Activated naive CD4-positive, alpha-beta T cell treated with anti-CD3 and anti-CD28 coated beads, Interleukin-2, amount 50 U/mL, for 72 hours (primary cell): ENCODE results near the gene UBALD2. TPM values are rescaled to one million over a fixed set of nuclear protein-coding genes. Genes with fewer than 3 reads are reported as not detected.
A peak's percentile ranks its signal among the peaks of the same experiment; 100 is the strongest.
"Not testable (repeated sequence)": the region's sequence is repeated elsewhere in the genome, so short reads cannot be mapped to it uniquely, and the experiment has no call there.

Experiments
- ATAC-seq, 2 donors: fragments of 150-1000 bp; cut with Tn5 transposase; 2 replicates each; pipeline ENCODE4 v1.10.0; 2021; ENCODE audit warnings: mild to moderate bottlenecking in 2 of 2, moderate library complexity in 2 of 2
- DNase-seq, 2 donors: peaks; one replicate each; pipeline ENCODE4 v3.0.0; 2021 to 2022; ENCODE audit warnings: low spot score in 2 of 2
- H3K27ac Mint-ChIP-seq, 2 donors: one replicate each; pipeline ENCODE4 v1.8.0; 2022; ENCODE audit warnings: mild to moderate bottlenecking in 2 of 2, mixed read lengths in 2 of 2
- H3K36me3 Mint-ChIP-seq, 2 donors: one replicate each; pipeline ENCODE4 v1.8.0; 2022; ENCODE audit warnings: mixed read lengths in 2 of 2
- H3K9me3 Mint-ChIP-seq, 2 donors: one replicate each; pipeline ENCODE4 v1.8.0; 2022; ENCODE audit warnings: mixed read lengths in 2 of 2
- total RNA-seq, 2 donors: library from RNA; stranded (reverse); gene quantifications; one replicate each; pipeline ENCODE4 v1.2.3, GENCODE V29; 2022

The UBALD2 gene
- 100 to 1,000 TPM; 262 to 294 TPM for total RNA-seq

DNA sequence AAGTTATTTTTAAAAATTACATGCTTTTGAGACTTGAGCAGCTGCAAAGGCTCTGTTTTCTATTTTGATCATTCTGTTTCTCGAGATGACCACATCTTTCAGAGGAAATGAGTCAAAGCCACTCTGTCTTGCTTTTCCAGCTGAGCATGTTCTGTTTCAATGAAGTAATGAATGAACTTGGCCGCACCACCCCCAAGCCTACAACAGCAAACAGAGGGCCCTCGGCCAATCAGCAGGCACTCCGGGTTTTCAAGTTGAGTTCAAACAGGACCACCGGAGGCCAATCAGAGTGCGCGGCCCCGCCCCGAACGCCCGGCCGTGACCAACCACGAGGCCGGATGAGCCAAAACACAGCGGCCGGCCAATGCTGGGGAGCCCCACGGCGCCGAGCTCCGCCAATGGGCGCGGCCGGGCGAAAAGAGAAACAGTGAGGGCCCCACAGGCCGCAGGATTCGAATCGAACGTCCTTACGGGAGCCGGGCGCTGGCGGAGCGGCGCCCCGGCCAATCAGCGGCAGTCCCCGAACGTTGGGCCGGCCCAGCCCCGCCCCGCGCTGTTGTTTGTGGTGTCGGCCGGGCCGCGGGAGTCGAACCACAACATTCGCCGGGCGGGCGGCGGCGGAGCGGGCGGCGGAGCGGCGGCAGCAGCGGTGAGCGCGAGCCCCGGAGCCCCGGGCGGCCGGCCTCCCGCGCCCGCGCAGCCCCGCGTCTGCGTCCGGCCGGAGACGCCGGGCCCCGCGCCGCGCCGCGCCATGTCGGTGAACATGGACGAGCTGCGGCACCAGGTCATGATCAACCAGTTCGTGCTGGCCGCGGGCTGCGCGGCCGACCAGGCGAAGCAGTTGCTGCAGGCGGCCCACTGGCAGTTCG is at the start of gene UBALD2:
Gene UBALD2 (plus strand): TSS at position 594 of the 869 bp plus-strand sequence. CDS start 158 bp downstream, at position 752.
- Mint-ChIP-seq H3K9me3 (no peaks in the 10 kb centered on the region), H3K27ac (peak within 1 kb of the TSS; percentile 98 to 100), H3K36me3 (peaks cover 20 to 50% of the 10 kb centered on the region in 2 donors)
- ATAC-seq (peak; percentile 84), DNase-seq (peak; percentile 99 to 100)

DNA sequence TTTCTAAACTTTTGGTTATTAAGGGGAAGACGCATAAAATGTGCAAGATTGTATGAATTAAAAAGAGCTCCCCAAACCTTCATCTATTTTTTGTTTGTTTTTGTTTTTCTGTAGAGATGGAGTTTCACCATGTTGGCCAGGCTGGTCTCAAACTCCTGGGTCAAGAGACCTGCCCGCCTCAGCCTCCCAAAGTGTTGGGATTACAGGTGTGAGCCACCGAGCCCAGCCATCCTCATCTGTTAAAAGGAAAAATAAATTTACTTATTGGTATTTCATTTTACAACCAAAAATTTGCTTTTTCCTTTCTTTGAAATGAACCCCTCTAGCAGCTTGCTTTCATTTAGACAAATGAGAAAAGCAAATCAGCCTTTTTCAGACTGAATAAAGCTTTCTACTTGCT is 48.1 kb upstream of the UBALD2 start:
- Mint-ChIP-seq H3K9me3 (no peaks in the 10 kb centered on the region), H3K36me3 (peaks cover 5 to 11% of the 10 kb centered on the region in 2 donors), H3K27ac (no peak overlapping the region)
- DNase-seq (no peak), ATAC-seq (no peak)

DNA sequence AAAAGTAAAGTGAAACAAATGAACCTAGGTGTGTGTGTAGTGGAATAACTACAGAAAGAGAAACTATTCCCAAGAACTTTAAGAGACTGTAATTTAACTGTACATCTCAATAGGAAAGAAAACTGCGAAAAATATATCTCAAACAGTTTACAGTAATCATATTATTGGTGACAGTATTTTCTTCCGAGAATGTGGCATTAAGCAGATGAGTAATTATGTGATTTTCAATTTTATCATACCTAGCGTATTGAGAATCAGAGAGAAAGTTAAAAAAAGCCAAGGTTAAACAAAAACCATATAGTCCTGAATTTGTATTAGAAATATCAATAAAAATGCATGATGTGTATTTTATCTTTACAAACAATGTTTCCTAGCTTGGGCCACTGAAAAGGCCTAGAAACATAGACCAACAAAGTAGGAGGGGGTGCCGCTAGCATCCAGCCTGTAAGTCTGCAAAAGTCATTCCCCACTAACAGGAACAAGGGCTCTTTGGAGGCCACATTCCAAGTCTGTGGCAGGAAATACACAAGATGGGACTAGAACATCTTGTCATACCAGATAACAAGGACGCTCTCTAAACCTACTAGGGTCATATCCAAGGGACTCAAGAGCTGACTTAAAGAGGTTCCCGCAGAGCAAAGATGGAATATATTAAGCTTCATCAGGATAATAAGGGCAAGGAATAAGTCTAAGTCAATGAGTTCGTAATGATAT is 45.3 kb upstream of the UBALD2 start:
- Mint-ChIP-seq H3K9me3 (no peaks in the 10 kb centered on the region), H3K27ac (peak overlapping the region; percentile 50 to 59), H3K36me3 (peaks cover 5 to 7% of the 10 kb centered on the region in 2 donors)
- no peak for DNase-seq
- peak in 1 of 2 donors; percentile 57 for ATAC-seq

DNA sequence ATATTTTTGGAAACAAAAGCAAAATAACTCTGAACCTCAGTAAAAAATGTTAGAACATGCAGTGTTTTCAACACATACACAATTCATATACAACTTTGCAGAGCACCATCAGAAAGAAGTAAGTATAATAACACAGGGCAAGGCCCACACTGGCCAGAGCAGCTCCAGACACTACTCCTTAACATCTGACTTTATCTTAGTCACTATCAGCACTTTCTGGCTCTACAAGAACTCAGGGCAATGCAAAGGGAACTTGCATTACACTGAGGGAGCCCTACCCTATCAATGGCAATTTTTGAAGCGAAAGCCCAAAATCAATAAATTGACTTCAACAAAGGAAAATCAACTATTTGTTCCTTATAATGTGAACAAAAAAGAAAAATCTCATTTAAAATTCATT is 41.3 kb upstream of the UBALD2 start:
- ATAC-seq = no peak
- H3K27ac Mint-ChIP-seq = no peak overlapping the region
- DNase-seq = no peak
- peaks cover 0 to 8% of the 10 kb centered on the region in 2 donors for H3K36me3 Mint-ChIP-seq
- H3K9me3 Mint-ChIP-seq = peaks cover 0 to 4% of the 10 kb centered on the region in 2 donors

DNA sequence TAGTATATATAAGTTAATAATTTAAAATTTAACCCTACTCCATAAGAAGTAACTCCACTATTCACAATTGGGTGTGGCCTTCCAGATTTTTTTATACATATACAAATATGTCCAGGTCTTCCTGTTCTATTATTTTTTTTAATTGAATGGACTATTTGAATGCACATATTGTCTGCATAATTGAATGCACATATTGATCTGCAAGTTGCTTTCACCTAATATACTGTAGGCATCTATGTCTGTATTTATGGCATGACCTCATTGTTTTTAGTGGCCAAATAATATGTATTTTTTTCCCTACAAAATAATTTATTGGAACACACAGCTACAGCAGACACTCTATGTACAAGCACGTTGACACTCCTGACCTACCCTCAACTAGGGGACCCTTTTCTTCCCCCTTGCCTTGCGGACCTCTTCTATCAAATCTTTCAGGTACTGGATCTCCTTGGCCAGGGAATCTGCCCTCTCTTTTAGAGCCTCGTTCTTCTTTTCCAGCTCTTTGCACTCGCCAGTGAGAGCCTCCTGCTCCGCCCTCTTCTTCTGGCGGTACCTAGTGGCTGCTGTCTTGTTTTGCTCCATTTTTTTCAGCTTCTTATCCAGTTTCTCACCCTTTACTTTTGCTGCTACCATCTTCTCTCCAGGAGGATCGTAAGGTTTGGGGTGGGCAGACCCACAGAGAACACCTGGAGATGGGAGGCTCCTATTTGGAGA is 39.6 kb upstream of the UBALD2 start:
- DNase-seq, ATAC-seq, H3K27ac Mint-ChIP-seq, H3K9me3 Mint-ChIP-seq: not testable (repeated sequence)
- H3K36me3 Mint-ChIP-seq = peaks cover 0 to 19% of the 10 kb centered on the region in 2 donors

DNA sequence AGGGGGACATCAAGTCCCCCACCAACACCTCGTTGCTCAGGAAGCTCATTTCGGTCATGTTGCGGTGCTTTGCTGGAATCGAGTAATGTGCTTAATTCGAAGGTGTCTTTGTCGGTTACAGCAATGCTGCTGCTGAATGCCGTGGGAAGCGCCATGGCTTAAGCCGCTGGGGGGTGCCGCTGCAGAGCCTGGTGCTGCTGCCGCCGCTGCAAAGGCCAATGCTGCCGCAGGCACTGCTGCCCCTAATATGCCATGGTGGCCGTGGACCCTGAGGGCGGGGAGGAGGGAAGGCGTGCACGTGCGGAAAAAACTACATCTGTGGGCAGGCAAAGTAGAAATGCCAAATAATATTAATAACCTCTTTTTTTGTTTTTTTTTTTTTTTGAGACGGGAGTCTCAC is 38.4 kb upstream of the UBALD2 start:
- peaks cover 0 to 19% of the 10 kb centered on the region in 2 donors for H3K36me3 Mint-ChIP-seq
- H3K9me3 Mint-ChIP-seq, DNase-seq, ATAC-seq, H3K27ac Mint-ChIP-seq: not testable (repeated sequence)

DNA sequence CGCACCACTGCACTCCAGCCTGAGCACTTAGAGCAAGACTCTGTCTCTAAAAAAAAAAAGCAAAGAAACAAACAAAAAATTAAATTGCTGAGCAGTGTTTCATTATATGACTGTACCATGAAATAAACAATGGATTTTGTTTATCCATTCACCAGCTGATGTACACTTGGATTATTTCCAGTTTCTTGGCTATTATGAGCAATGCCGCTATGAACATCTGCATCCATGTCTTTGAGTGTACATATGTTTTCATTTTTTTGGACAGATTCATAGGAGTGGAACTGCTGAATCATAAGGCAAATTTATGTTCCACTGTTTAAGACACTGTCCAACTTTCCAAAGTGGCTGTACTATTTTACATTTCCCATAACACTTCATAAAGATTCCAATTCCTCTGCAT is 32.8 kb upstream of the UBALD2 start:
- H3K27ac Mint-ChIP-seq = no peak overlapping the region
- H3K9me3 Mint-ChIP-seq = peaks cover 4% of the 10 kb centered on the region in 2 donors
- ATAC-seq (no peak), DNase-seq (no peak)
- H3K36me3 Mint-ChIP-seq = peaks cover 0 to 33% of the 10 kb centered on the region in 2 donors

DNA sequence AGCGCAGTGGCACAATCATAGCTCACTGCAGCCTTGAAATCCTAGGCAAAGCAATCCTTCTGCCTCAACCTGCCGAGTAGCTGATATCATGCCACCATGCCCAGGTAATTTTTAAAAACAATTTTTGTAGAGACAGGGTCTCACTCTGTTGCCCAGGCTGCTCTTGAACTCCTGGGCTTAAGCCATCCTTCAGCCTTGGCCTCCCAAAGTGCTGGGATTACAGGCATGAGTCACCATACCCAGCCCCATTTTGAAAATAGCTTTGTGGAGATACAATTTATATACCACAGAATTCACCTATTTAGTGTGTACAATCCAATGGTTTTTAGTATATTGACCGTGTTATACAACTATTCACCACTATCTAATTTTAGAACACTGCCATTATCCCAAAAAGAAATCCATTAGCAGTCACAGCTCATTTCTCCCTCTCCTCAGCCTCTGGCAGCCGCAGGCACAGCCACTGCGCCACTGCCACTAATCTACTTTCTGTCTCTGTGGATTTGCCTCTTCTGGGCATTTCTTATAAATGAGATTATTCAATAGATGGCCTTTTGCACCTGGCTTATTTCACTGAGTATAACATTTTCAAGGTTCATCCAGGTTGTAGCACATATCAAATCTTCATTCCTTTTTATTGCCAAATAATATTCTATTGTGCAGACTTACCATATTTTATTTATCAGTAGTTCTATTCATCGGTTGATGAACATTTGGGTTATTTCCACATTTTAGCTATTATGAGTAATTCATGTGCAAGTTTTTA is 31.4 kb upstream of the UBALD2 start:
- Mint-ChIP-seq H3K36me3 (peaks cover 0 to 39% of the 10 kb centered on the region in 2 donors), H3K9me3 (peaks cover 0 to 4% of the 10 kb centered on the region in 2 donors), H3K27ac (no peak overlapping the region)
- ATAC-seq (no peak), DNase-seq (no peak)

DNA sequence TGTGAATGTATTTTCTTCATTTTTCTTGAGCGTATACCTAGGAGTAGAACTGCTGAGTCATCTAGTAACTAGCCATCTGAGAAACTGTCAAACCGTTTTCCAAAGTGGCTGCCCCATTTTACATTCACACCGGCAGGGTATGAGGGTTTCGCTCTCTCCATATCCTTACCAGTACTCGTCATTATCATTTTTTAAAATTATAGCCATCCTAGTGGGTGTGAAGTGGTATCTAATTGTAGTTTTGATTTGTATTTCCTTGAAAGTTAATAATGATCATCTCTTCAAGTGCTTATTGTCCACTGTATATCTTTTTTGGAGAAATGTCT is 30.8 kb upstream of the UBALD2 start:
- H3K27ac Mint-ChIP-seq = no peak overlapping the region
- DNase-seq (no peak), ATAC-seq (no peak)
- peaks cover 0 to 4% of the 10 kb centered on the region in 2 donors for H3K9me3 Mint-ChIP-seq
- peaks cover 0 to 37% of the 10 kb centered on the region in 2 donors for H3K36me3 Mint-ChIP-seq

DNA sequence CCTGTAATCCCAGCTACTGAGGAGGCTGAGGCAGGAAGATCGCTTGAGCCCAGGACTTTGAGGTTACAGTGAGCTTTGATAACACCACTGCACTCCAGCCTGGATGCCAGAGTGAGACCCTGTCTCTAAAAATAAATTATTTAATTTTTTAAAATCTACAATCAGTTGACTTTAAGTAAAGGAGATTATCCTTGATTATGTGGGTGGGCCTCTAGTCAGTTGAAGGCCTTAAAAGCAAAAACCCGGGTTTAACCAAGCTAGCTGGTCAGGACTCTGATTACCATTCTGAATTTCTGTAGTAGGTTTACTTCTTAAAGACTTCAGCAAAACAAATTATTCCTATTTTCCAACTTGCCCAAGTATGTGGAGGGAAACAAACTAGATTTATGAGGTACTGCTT is 29.3 kb upstream of the UBALD2 start:
- ATAC-seq = no peak

DNA sequence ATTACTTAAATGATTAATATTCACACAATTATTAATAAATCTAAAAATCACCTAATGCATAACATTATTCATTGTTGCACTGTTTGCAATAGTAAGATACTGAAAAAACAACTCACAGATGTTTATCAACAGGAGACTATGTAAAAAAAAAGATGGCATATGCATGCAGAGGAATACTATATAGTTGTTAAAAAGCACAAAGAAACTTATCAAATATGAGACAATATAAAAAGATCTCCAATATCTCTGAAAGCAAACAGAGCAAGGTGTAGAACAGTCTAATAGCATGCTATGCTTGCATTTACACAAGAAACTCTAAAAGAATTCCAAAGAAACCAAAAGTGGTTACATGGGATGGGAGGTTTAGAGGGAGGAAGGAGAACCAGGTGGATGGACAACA is 28.5 kb upstream of the UBALD2 start:
- Mint-ChIP-seq H3K9me3 (peaks cover 0 to 4% of the 10 kb centered on the region in 2 donors), H3K36me3 (peaks cover 6 to 39% of the 10 kb centered on the region in 2 donors), H3K27ac (no peak overlapping the region)
- ATAC-seq = no peak
- no peak for DNase-seq

More for the DNA sequence above, 29.3 kb upstream of the UBALD2 start:
- DNase-seq = no peak
- Mint-ChIP-seq H3K27ac (no peak overlapping the region), H3K36me3 (peaks cover 2 to 32% of the 10 kb centered on the region in 2 donors), H3K9me3 (peaks cover 0 to 4% of the 10 kb centered on the region in 2 donors)

DNA sequence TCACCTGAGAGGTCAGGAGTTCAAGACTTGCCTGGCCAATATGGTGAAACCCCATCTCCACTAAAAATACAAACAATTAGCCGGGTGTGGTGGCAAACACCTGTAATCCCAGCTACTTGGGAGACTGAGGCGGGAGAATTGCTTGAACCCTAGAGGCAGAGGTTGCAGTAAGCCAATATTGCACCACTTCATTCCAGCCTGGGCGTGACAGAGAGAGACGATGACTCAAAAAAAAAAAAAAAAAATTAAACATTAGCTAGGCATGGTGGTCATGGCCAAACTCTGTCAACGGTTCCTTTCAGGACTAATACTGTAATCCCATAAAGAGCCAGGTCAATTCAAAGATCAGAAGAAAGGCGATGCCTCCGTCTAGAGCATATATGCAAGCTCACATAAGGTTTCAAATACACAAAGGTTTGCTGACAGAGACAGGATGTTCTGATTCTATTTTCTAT is 27.3 kb upstream of the UBALD2 start:
- no peak for ATAC-seq
- Mint-ChIP-seq H3K9me3 (peaks cover 0 to 4% of the 10 kb centered on the region in 2 donors), H3K27ac (peak overlapping the region in 1 of 2 donors; percentile 51), H3K36me3 (peaks cover 6 to 41% of the 10 kb centered on the region in 2 donors)
- DNase-seq = no peak

DNA sequence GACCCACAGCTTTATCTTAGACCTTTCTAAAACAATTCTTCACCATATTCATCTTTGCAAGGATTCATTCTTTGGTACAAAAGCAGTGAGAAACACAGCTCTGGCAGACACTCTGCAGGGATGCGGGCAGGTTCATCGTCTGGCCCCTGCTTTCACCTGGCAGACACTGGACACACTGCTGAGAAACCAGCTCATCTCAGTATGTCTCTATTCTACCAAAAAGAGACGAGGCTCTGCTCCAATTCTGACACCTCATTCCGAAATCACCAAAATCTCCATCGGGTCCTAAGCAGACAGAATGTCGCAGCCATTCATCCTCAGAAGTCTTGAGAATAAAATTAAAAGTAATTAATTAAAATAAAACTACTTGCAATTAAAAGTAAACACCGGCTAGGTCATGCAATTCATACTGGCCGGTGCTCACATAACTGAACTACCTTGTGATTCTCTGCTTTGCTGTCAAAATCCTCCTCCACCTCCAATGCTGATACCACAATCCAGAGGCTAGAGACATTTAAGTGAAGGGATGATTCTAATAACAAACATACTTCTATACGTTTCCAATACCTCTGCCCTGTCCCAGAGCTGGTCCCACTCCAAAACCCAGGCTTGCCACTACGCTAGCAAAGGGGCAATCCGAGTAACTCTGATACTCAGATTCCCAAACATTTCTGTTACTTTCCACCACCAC is 26.2 kb upstream of the UBALD2 start:
- ATAC-seq (no peak), DNase-seq (no peak)
- Mint-ChIP-seq H3K27ac (no peak overlapping the region), H3K9me3 (peaks cover 0 to 2% of the 10 kb centered on the region in 2 donors), H3K36me3 (peaks cover 6 to 42% of the 10 kb centered on the region in 2 donors)

DNA sequence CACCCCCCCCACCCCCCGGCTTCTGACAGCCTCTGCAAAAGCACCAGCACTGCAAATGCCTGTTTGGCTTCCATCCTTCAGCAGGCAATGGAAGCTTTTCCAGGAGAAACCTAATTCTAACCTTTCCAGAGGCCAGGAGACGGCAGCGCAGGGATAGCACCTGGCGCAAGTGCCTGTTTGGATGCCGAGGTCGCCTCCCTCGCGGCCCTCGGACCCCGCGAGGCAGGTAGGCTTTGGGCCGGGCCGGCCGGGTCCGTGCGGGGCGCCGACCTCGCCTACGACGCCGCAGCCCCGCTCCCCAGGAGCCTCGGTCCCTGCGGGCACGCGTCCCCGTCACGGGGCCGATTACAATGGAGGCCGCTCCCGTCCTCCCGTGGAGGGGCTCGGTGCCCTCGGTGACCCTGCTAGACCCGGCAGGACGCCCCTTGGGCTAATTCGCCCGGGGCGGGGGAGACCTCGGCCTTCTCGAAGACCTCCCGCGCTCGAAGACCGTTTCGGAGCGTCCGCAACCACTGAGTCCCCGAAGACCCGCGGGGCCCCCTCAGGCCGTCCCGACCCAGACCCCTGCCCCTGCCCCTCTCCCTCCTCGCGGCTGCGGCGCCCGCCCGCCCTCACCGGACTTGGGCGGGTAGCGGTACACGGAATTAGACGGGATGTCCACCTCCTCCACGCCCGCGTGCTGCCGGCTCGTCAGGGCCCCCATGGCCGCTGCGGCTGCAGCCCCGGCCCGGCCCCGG is 25.4 kb upstream of the UBALD2 start:
- H3K36me3 Mint-ChIP-seq = peaks cover 6 to 40% of the 10 kb centered on the region in 2 donors
- peak; percentile 8 to 14 for ATAC-seq
- H3K27ac Mint-ChIP-seq = no peak overlapping the region
- peak in 1 of 2 donors; percentile 15 for DNase-seq
- H3K9me3 Mint-ChIP-seq = no peaks in the 10 kb centered on the region
